HG03575 (cell line): ENCODE data around the gene RUNX1.

Experiments used
- ATAC-seq: cut with Tn5 transposase; IDR thresholded peaks from one replicate; pipeline ENCODE4 v1.9.1; 2021; ENCODE audit not compliant: unreplicated experiment, insufficient number of reproducible peaks, low FRiP score; ENCODE audit errors: extremely low read depth

The RUNX1 gene

GRCh38 chr21:34830386-34831170, 218.5 kb downstream of the RUNX1 start:
- no peak for ATAC-seq

GRCh38 chr21:34827445-34828235, 221.5 kb downstream of the RUNX1 start:
- no peak for ATAC-seq

- no peak for ATAC-seq
Observed at GRCh38 chr21:34826836-34827235, 222.3 kb downstream of the RUNX1 start.

- ATAC-seq, result no peak
Observed at GRCh38 chr21:34825948-34826548, 223.1 kb downstream of the RUNX1 start.

GRCh38 chr21:34825101-34825500, 224.0 kb downstream of the RUNX1 start:
- no peak for ATAC-seq

- no peak for ATAC-seq
Observed at GRCh38 chr21:34824314-34824713, 224.8 kb downstream of the RUNX1 start.

- no peak for ATAC-seq
Observed at GRCh38 chr21:34822942-34823341, 226.2 kb downstream of the RUNX1 start.

GRCh38 chr21:34822168-34822567, 226.9 kb downstream of the RUNX1 start:
- no peak for ATAC-seq

- ATAC-seq, result no peak
Observed at GRCh38 chr21:34821717-34822116, 227.4 kb downstream of the RUNX1 start.

GRCh38 chr21:34820051-34820450, 229.1 kb downstream of the RUNX1 start:
- ATAC-seq, result no peak

- ATAC-seq, result no peak
Observed at GRCh38 chr21:34819357-34819999, 229.6 kb downstream of the RUNX1 start.

GRCh38 chr21:34818662-34819158, 230.4 kb downstream of the RUNX1 start:
- ATAC-seq, result no peak

GRCh38 chr21:34817821-34818661, 231.1 kb downstream of the RUNX1 start:
- ATAC-seq, result no peak

- ATAC-seq, result no peak
Observed at GRCh38 chr21:34815831-34816705, 233.0 kb downstream of the RUNX1 start.

- ATAC-seq, result no peak
Observed at GRCh38 chr21:34814529-34814951, 234.6 kb downstream of the RUNX1 start.

GRCh38 chr21:34813266-34813894, 235.7 kb downstream of the RUNX1 start:
- ATAC-seq, result no peak
